AG20443 (cell line): Measurements from ENCODE around the gene C16orf46.

Source experiments
- DNase-seq: peaks from one replicate; pipeline ENCODE4 v3.0.0; 2012; ENCODE audit warnings: low spot score, mixed read lengths

The C16orf46 gene

DNA sequence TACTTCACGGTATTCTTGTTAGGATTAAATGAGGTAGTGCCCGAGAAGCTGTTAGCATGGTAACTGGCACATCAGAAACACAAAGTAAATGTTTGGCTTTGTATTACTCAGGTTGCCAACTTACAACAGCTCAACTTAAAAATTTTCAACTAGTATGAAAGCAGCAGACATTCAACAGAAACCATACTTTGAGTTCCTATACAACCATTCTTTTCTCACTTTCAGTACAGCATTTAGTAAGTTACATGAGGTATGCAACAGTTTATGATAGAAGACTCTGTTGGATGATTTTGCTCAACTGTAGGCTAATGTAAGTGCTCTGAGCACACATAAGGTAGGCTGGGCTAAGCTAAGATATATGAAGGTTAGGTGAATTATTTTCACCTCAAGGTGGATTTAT, 62.4 kb downstream of the C16orf46 start:
- DNase-seq = no peak

DNA sequence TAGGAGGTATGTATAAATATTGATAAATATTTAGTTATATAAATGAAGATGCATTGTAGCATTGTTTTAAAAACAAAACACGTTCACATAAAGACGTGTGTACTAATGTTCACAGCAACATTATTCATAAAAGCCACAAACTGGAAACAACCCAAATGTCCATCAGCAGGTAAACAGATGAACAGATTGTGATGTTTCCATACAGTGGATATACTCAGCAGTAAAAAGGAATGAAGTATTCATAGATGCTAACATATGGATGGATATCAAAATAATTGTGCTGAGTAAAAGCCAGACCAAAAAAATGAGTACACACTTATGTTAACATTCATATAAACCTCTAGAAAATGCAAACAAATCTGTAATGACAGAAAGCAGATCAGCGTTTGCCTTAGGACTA, 64.1 kb downstream of the C16orf46 start:
- no peak for DNase-seq
